Naive B cell (primary cell): ENCODE results near the gene SAMD9L. TPM values are rescaled to one million over a fixed set of nuclear protein-coding genes. Genes with fewer than 3 reads are reported as not detected.

Experiments
- polyA plus RNA-seq, 6 donors: library from polyadenylated mRNA; unstranded; fragments of 300-500 nt; fragmentation: Illumina TruSeq; gene quantifications; one replicate each; pipeline ENCODE4 v1.2.3, GENCODE V29; 2021; ENCODE audit warnings: low read depth in 6 of 6

The SAMD9L gene
- polyA plus RNA-seq, 6 donors from 2014 or later: 19.9 to 66.7 (median 53.0) TPM

Other genes with a start within 250 kb of the SAMD9L start
- gene SAMD9, start 30.4 kb downstream of the SAMD9L start, polyA plus RNA-seq: 10 to 100 TPM; 11.3 to 37.0 (median 30.9) TPM
- under 1 TPM in 1 of 6 donors, not detected in 5; 0.38 TPM for gene HEPACAM2, start 78.1 kb upstream of the SAMD9L start, polyA plus RNA-seq
- gene VPS50, start 84.0 kb upstream of the SAMD9L start, polyA plus RNA-seq: 10 to 100 TPM in 5 of 6 donors, 1 to 10 TPM in 1; 8.6 to 17.8 (median 15.5) TPM